Mucosa of descending colon (tissue), 3 donors: ENCODE data around the gene UBE3C. TPM values are rescaled to one million over a fixed set of nuclear protein-coding genes. Genes with fewer than 3 reads are reported as not detected.
A peak's percentile ranks its signal among the peaks of the same experiment; 100 is the strongest.
"Not testable (repeated sequence)": the region's sequence is repeated elsewhere in the genome, so short reads cannot be mapped to it uniquely, and the experiment has no call there.

Experiments used
- ATAC-seq: fragments of 200-7000 bp; cut with Tn5 transposase; one replicate; pipeline ENCODE4 v1.9.1; 2020; ENCODE audit warnings: mild to moderate bottlenecking, moderate library complexity
- DNase-seq, 3 donors: peaks; one replicate each; pipeline ENCODE4 v3.0.0-alpha.2; 2020
- H3K36me3 ChIP-seq: fragments of 200-600 bp; one replicate; pipeline ENCODE4 v1.8.0; 2021; ENCODE audit warnings: low read depth, mild to moderate bottlenecking
- H3K4me1 ChIP-seq: fragments of 200-600 bp; one replicate; pipeline ENCODE4 v1.8.0; 2021; ENCODE audit warnings: low read depth, mild to moderate bottlenecking
- H3K4me3 ChIP-seq: fragments of 200-600 bp; one replicate; pipeline ENCODE4 v1.8.0; 2021; ENCODE audit warnings: mild to moderate bottlenecking
- H3K9me3 ChIP-seq: fragments of 200-600 bp; one replicate; pipeline ENCODE4 v1.8.0; 2021; ENCODE audit warnings: mild to moderate bottlenecking
- CTCF ChIP-seq: fragments of 200-600 bp; IDR thresholded peaks from one replicate; pipeline ENCODE4 v1.8.0; 2022; ENCODE audit warnings: antibody characterized with exemption, mild to moderate bottlenecking
- intact Hi-C, 2 donors: fragments of 100-400 bp; cut with DNase I in 1 of 2; cut with micrococcal nuclease in 1 of 2; formaldehyde crosslinking; loops; one replicate each; pipeline versions ENCODE4 v1.11.0 to v1.11.1; 2022; cut with DNase I, micrococcal nuclease
- total RNA-seq, 3 donors: library from RNA; stranded (reverse); fragmentation: NEBNext Ultra II Directional in 2 of 3; extraction: Animal tissue kit (Norgen Biotek cat#: 25700) in 2 of 3; gene quantifications; one replicate each; pipeline versions ENCODE4 v1.2.1 to v1.2.4, GENCODE V29; 2021 to 2023
- donor health status: DM: no; HTN: no; CAD: no; lungs with moderate emphysema.
- donor health status: DM: no; HTN: no; CAD: no.
- donor health status: DM: no; HTN: yes; CAD: no.

UBE3C gene
- total RNA-seq, 3 donors from 2014 or later: 58.1 to 68.0 (median 66.7) TPM

- intact Hi-C loops: loop anchor here in 1 of 2 donors (10.0 kb wide), 1 partner anchor 320 kb away; no protein-coding TSS in a partner anchor
- DNase-seq (peak in 2 of 3 donors; percentile 25 to 39), ATAC-seq (no peak)
- no peak overlapping the region for H3K4me3 ChIP-seq
- no peaks in the 10 kb centered on the region for H3K36me3 ChIP-seq
- no peaks in the 10 kb centered on the region for H3K9me3 ChIP-seq
- TF ChIP-seq CTCF: no peak
- H3K4me1 ChIP-seq: peaks cover 12% of the 10 kb centered on the region
Observed at GRCh38 chr7:157274991-157275427, 136.3 kb downstream of the UBE3C start.

DNA sequence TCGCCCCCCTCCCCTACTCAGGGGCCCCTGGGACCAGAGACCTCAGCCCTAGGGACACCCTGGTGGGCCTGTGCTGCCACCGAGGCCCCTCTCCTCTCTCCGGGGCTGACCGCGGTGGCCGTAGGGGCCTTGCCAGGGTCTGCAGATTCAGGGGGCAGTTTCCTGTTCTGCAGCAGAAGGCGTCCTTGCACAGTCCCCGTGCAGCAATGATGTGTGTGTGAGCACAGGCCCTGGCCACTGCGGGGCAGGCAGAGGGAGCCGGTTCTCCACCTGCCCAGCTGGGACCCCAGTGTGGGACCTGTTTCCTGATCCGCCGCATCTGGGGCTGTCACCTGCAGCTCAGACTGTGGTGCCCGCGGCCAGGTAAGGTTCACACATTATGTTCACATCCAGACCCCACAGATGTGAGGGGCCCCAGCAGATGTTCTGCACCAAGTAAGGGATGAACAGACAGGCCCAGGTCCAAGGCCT lies 137.4 kb downstream of the UBE3C start:
- no peaks in the 10 kb centered on the region for H3K9me3 ChIP-seq
- DNase-seq (peak in 2 of 3 donors; percentile 25 to 45), ATAC-seq (no peak)
- H3K4me1 ChIP-seq: peaks cover 17% of the 10 kb centered on the region
- H3K4me3 ChIP-seq: no peak overlapping the region
- intact Hi-C loops: loop anchor here in 1 of 2 donors (10.0 kb wide), 1 partner anchor 321 kb away; no protein-coding TSS in a partner anchor
- H3K36me3 ChIP-seq: no peaks in the 10 kb centered on the region
- TF ChIP-seq CTCF: no peak

GRCh38 chr7:157276731-157277562 lies 138.2 kb downstream of the UBE3C start:
- H3K36me3 ChIP-seq: no peaks in the 10 kb centered on the region
- ATAC-seq (no peak), DNase-seq (peak in 2 of 3 donors; percentile 49 to 61)
- intact Hi-C loops: loop anchor here in 1 of 2 donors (10.0 kb wide), 1 partner anchor 322 kb away; no protein-coding TSS in a partner anchor
- peaks cover 25% of the 10 kb centered on the region for H3K4me1 ChIP-seq
- no peak overlapping the region for H3K4me3 ChIP-seq
- no peak for TF ChIP-seq CTCF
- H3K9me3 ChIP-seq: no peaks in the 10 kb centered on the region

DNA sequence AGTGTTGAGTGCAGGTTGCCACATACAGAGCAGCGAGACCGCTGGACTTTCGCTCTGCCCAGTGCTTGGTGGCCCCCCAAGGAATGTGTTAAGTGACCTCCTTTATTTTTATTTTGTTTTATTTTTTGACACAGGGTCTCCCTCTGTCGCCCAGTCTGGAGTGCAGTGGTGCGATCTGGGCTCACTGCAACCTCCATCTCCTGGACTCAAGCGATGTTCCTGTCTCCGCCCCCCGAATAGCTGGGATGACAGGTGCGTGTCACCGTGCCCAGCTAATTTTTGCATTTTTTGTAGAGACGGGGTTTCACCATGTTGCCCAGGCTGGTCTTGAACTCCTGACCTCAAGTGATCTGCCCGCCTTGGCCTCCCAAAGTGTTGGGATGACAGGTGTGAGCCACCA lies 138.8 kb downstream of the UBE3C start:
- ATAC-seq, H3K9me3 ChIP-seq, H3K4me3 ChIP-seq, H3K36me3 ChIP-seq: not testable (repeated sequence)
- intact Hi-C loops: loop anchor here in 1 of 2 donors (10.0 kb wide), 1 partner anchor 323 kb away; no protein-coding TSS in a partner anchor
- peaks cover 28% of the 10 kb centered on the region for H3K4me1 ChIP-seq
- peak in 2 of 3 donors; percentile 25 to 28 for DNase-seq

- no peak for TF ChIP-seq CTCF
- peaks cover 27% of the 10 kb centered on the region for H3K4me1 ChIP-seq
- H3K9me3 ChIP-seq: no peaks in the 10 kb centered on the region
- peak in 2 of 3 donors; percentile 47 to 51 for DNase-seq
- no peak overlapping the region for H3K4me3 ChIP-seq
- no peaks in the 10 kb centered on the region for H3K36me3 ChIP-seq
- ATAC-seq: no peak
- intact Hi-C loops: loop anchor here in 1 of 2 donors (10.0 kb wide), 1 partner anchor 323 kb away; no protein-coding TSS in a partner anchor
Observed at GRCh38 chr7:157278167-157278790, 139.6 kb downstream of the UBE3C start.
